Glutamatergic neuron (in vitro differentiated cells): ENCODE data around the gene NCSTN. TPM values are rescaled to one million over a fixed set of nuclear protein-coding genes. Genes with fewer than 3 reads are reported as not detected.

Source experiments
- DNase-seq: peaks from one replicate; pipeline ENCODE4 v3.0.0; 2022
- H3K27ac Mint-ChIP-seq: one replicate; pipeline ENCODE4 v1.8.0; 2020; ENCODE audit warnings: mild to moderate bottlenecking, mixed read lengths, inconsistent platforms; ENCODE audit not compliant: unreplicated experiment
- H3K27me3 Mint-ChIP-seq: one replicate; pipeline ENCODE4 v1.8.0; 2020; ENCODE audit warnings: mild to moderate bottlenecking, moderate library complexity, mixed read lengths, inconsistent platforms; ENCODE audit not compliant: unreplicated experiment
- H3K36me3 Mint-ChIP-seq: one replicate; pipeline ENCODE4 v1.8.0; 2020; ENCODE audit warnings: mild to moderate bottlenecking, mixed read lengths, inconsistent platforms; ENCODE audit not compliant: unreplicated experiment
- H3K4me1 Mint-ChIP-seq: one replicate; pipeline ENCODE4 v1.8.0; 2020; ENCODE audit warnings: mild to moderate bottlenecking, low read depth, mixed read lengths, inconsistent platforms; ENCODE audit not compliant: unreplicated experiment
- H3K4me3 Mint-ChIP-seq: one replicate; pipeline ENCODE4 v1.8.0; 2020; ENCODE audit warnings: mild to moderate bottlenecking, mixed read lengths, inconsistent platforms; ENCODE audit not compliant: unreplicated experiment
- H3K9me3 Mint-ChIP-seq: one replicate; pipeline ENCODE4 v1.8.0; 2020; ENCODE audit warnings: mild to moderate bottlenecking, moderate library complexity, mixed read lengths, inconsistent platforms; ENCODE audit not compliant: unreplicated experiment
- CTCF ChIP-seq: fragments of 200-600 bp; sonication (generic); IDR thresholded peaks from one replicate; pipeline ENCODE4 v1.5.0; 2021; ENCODE audit not compliant: partially characterized antibody, unreplicated experiment
- total RNA-seq: library from RNA; stranded (reverse); fragmentation: NEBNext Ultra II Directional; extraction: Animal tissue kit (Norgen Biotek cat#: 25700); gene quantifications from one replicate; pipeline ENCODE4 v1.2.1, GENCODE V29; 2021; ENCODE audit not compliant: unreplicated experiment

The NCSTN gene
- total RNA-seq, 1 donor from 2014 or later, result 121 TPM

DNA sequence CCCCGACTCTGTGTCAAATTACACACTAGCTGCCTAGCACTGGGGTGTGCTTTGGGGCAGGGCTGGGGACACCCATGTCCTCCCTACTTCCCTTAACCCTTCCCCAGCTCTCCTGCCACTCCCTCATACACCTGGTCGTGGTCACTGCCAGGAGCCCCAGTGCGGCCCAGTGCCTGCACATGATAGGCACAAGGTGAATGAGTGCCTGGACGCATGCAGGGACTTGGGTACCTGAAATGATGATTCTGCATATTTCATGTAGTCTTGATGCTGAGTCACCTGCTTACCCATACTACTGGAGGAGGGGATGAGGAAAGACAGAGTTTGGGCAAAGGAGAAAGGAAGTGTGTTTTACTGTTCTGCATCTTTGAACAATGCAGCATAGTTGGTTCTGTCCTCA is 55.6 kb downstream of the NCSTN start:
- Mint-ChIP-seq H3K4me3 (peak overlapping the region; percentile 74), H3K36me3 (no peaks in the 10 kb centered on the region), H3K9me3 (peaks cover 4% of the 10 kb centered on the region), H3K27me3 (peaks cover 7% of the 10 kb centered on the region), H3K27ac (peak overlapping the region; percentile 7), H3K4me1 (peaks cover 18% of the 10 kb centered on the region)
- DNase-seq, result no peak
- TF ChIP-seq CTCF, result no peak

DNA sequence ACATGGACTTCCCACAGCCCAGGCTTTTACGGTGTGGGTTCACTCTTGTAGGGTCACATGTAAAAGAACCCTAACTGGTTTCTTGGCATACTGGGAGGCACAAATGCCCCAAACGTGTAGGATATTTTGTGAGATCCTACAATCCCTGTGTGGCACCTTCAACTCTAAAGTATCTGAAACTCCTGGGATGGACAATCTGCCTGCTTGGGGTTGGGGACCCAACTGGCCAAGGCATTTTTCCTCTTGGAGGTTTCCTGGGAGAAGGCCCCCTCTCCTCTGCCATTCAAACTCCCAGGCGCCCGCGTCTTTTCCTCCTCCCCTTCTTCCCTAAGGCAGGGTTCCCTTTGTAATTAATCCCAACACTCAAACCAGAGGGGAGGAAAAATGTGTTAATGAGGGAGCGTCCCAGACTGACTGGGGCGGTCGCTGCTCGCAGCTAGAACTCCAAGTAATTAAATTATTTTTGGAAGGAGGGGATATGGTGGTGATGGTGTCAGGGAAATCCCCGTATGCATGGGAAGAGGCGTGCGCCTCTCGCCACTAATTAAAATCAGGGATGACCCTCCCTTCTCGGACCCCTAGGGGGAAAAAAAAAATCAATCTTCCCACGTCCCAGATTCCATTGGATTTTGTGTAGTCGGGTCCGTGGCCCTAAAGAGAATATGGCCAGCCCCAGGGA is 56.5 kb downstream of the NCSTN start:
- DNase-seq, result no peak
- peak overlapping the region; percentile 48 for H3K27ac Mint-ChIP-seq
- peaks cover 4% of the 10 kb centered on the region for H3K9me3 Mint-ChIP-seq
- peaks cover 7% of the 10 kb centered on the region for H3K27me3 Mint-ChIP-seq
- H3K4me3 Mint-ChIP-seq, result peak overlapping the region; percentile 74
- peaks cover 18% of the 10 kb centered on the region for H3K4me1 Mint-ChIP-seq
- H3K36me3 Mint-ChIP-seq, result no peaks in the 10 kb centered on the region
- no peak for TF ChIP-seq CTCF

DNA sequence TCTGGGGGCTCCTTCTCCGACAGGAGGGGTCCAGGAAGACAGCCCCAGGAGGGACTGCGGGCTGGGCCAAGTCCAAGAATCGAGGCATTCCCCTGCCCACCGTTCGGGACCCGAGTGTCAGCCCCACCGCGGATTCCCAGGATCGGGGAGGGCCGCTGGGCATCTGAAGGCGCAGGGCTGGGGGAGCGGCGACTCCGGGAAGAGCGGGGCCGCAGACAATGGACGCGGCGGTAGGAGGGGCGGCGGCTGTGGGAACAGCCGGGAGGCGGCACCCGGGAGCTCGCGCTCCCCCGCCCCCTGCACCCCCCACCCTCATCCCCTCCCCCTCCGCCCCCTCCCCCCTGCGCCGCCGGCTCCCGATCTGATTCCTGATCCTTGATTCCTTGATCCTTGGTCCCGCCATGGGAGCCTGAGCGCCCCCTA is 57.1 kb downstream of the NCSTN start, which contains the start of gene VANGL2:
VANGL2 (plus strand) TSS at position 342 of the 423 bp plus-strand sequence. CDS start 15,274 bp downstream, outside the sequence.
- DNase-seq, result peak; percentile 91
- Mint-ChIP-seq H3K9me3 (peaks cover 4% of the 10 kb centered on the region), H3K36me3 (no peaks in the 10 kb centered on the region), H3K27ac (peak within 1 kb of the TSS; percentile 78), H3K4me1 (peaks cover 22% of the 10 kb centered on the region), H3K27me3 (peaks cover 7% of the 10 kb centered on the region), H3K4me3 (peak within 1 kb of the TSS; percentile 94)
- peak; percentile 45 for TF ChIP-seq CTCF

GRCh38 chr1:160400646-160401486 is 57.7 kb downstream of the NCSTN start:
- no peak for TF ChIP-seq CTCF
- peaks cover 6% of the 10 kb centered on the region for H3K27me3 Mint-ChIP-seq
- no peaks in the 10 kb centered on the region for H3K36me3 Mint-ChIP-seq
- DNase-seq, result peak; percentile 56
- peaks cover 23% of the 10 kb centered on the region for H3K4me1 Mint-ChIP-seq
- H3K9me3 Mint-ChIP-seq, result peaks cover 4% of the 10 kb centered on the region
- peak overlapping the region; percentile 78 for H3K27ac Mint-ChIP-seq
- H3K4me3 Mint-ChIP-seq, result peak overlapping the region; percentile 94

GRCh38 chr1:160401487-160401805 is 58.3 kb downstream of the NCSTN start:
- no peak for TF ChIP-seq CTCF
- Mint-ChIP-seq H3K27me3 (peaks cover 5% of the 10 kb centered on the region), H3K9me3 (peaks cover 4% of the 10 kb centered on the region), H3K4me1 (peaks cover 23% of the 10 kb centered on the region), H3K4me3 (peak overlapping the region; percentile 94), H3K27ac (peak overlapping the region; percentile 78), H3K36me3 (no peaks in the 10 kb centered on the region)
- no peak for DNase-seq
